Left ventricle myocardium superior (tissue), 1 donor: ENCODE results near the gene PIGN. TPM values are rescaled to one million over a fixed set of nuclear protein-coding genes. Genes with fewer than 3 reads are reported as not detected.
"Not testable (repeated sequence)": the region's sequence is repeated elsewhere in the genome, so short reads cannot be mapped to it uniquely, and the experiment has no call there.

Experiments
- ATAC-seq: fragments of 200-7000 bp; cut with Tn5 transposase; one replicate; pipeline ENCODE4 v1.9.1; 2020; ENCODE audit warnings: mild to moderate bottlenecking, moderate library complexity
- DNase-seq: peaks from one replicate; pipeline ENCODE4 v3.0.0-alpha.2; 2020
- intact Hi-C: fragments of 100-400 bp; cut with micrococcal nuclease; formaldehyde crosslinking; loops from one replicate; pipeline ENCODE4 v1.11.0; 2022
- total RNA-seq: library from RNA; stranded (reverse); fragmentation: NEBNext Ultra II Directional; extraction: Animal tissue kit (Norgen Biotek cat#: 25700); gene quantifications from one replicate; pipeline ENCODE4 v1.2.1, GENCODE V29; 2021
- donor health status: DM: no; HTN: yes; CAD: no; lungs with severe emphysema.

Gene PIGN
- total RNA-seq, 1 donor from 2014 or later: 18.2 TPM

DNA sequence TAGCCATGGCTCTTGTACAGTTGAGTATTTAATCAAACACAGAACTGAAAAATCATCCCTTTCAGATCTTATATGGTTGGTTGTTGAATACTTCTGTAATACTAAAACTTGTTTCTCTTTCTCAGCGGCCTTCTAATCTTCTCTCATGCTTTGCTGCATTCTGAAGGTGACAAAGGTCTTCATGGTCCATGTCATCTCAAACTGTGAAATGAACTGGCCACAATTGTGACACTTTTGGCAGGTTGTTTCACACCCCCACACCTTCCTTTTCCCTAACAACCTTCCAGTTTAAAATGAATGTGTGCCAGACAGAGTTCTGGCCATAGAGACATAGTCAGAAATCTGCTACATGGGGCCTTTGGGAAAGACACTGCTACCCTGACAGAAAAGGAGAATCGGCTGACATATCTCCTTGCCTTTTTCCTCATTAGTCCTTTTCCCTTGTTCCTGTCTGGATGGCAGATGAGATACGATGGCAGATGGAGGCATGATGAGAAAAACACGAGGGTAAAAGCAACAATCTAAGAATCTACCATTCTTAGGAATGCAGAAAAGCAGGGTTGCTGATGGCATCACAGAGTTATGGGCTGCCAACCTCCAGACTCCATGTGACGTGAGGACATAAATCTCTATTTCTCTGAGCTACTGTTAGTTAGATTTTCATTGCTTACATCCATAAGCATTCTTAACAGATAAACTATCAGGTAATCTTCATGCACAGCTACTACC lies 106.5 kb downstream of the PIGN start:
- ATAC-seq (no peak), DNase-seq (no peak)
- intact Hi-C loops: no loop called here

DNA sequence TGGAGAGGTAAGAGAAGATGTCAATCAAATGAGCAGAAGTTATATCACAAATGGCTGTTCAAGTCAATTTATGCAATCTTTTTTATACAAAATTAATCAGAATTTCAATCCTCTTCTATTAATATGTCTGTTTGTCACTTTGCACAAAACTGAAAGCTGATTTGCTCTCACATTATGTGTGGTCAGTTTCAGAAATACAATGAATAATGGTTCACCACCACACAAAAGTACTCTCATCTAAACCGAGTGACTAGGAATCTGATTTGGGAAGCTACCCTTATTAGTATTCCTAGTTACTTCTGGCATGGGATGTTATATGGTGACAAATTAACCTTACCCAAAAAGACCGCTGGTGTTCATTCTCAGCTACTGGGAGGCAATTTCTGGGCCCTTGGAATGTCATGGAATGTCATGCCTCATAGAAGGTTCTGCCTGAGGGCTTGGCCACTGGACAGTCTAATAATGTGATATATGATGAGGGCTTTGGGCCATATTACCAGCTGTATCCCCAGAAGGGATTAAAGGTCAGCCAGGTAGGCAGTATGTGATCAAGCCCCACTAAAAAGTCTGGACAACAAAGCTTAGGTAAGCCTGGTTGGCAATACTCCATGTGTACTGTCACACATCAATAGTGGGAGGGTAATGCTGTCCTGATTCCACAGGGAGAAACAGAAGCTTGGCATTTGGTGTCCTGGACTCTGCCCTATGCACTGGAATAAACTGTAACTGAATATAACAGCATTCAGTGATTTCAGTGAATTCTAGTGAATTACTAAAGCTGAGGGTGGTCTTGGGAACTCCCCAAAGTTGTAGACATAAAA lies 113.2 kb downstream of the PIGN start:
- ATAC-seq (no peak), DNase-seq (no peak)
- intact Hi-C loops: no loop called here

DNA sequence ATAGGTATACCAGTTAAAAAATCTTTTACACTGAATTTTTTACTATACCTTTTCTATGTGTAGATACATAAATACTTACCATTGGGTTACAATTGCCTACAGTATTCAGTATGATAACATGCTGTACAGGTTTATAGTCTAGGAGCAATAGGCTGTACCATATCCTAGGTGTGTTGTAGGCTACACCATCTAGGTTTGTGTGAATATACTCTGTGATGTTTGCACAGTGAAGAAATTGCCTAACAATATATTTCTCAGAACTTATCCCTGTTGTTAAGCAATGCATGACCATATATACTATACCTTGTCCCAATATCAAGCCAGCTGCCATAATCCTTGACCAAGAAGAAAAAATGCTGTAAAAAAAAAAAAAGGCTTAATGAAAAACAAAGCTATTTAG lies 114.5 kb downstream of the PIGN start:
- ATAC-seq (no peak), DNase-seq (no peak)
- intact Hi-C loops: no loop called here

DNA sequence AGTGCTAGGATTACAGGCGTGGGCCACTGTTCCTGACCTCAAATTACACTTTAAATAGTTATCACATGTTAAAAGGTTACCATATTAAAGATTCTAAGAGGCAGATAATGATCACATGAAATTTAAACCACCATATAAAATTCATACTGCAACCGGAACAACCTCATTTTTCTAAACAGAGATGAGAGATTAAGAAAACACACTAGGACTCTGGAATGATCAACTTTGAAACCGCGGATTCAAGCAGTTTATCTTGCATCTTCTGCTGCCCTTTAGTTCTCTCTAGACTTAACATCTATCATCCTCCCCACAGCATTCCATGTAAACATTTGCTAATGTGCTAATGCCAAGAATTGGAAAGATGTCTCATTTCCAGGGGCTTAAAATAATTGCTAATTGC lies 115.8 kb downstream of the PIGN start:
- DNase-seq (no peak), ATAC-seq (no peak)
- intact Hi-C loops: no loop called here

DNA sequence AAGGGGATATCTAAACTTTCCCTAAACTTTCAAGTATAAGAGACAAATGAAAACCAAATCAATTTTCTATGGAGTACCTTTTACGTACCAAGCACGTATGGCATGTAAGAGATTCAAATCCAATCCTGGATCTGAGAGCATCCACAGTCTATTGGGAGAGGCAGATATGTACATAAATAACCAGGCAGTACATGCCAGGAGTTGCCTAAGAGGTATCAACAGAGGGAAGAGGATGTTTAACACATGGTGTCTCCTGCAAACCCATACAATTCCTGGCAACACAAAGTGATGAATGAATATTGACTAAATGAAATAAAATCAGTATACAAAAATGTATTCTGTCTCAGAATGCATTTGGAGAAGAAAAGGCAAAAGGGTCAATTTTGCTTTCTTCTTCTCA lies 116.6 kb downstream of the PIGN start:
- intact Hi-C loops: no loop called here
- ATAC-seq (no peak), DNase-seq (no peak)

DNA sequence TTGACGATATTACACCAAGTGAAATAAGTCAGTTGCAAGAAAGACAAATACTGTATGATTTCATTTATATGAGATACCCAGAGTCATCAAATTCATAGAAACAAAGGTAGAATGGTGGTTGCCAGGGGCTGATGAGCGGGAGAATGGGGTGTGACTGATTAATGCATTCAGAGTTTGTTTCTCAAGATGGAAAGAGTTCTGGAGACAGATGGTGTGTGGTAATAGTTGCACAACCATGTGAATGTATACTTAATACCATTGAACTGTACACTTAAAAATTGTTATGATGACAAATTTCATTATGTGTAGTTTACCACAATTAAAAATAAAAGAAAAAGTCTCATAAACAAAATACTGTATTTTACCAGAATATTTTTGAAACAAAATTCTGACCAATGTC lies 117.3 kb downstream of the PIGN start:
- DNase-seq: no peak
- intact Hi-C loops: no loop called here
- no peak for ATAC-seq

DNA sequence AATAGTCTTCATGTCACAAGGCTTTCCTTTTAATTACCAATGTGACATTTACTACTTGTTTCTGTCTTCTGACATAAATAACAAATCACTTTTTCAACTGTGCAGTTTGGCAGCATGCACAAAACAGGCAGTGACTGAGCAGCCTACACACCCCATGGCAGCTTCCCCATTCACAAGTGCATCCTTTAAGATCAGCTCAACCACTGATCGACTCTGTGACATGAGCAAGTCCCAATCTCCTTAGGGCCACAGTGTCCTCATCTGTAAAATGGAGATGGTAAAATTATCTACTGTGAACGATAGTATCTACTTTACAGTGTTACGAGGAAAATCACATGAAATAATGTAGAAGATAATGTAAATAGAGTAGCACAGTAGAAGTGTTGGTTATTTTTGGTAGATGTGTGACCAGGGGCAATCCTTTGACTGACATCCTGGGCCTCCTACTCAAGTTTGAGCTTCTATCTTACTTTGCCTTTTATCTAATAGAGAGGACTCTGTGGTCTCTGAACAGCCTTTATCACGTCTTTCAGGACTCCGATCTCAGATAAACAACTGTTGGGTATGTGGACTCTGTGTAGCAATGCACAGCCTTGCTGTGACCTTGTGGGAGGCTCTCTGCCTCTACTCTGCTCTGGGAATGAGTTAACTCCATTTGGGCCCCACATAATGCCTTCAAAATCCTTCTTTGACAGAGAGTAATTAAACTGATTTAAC lies 120.6 kb downstream of the PIGN start:
- ATAC-seq: no peak
- intact Hi-C loops: no loop called here
- DNase-seq: no peak

DNA sequence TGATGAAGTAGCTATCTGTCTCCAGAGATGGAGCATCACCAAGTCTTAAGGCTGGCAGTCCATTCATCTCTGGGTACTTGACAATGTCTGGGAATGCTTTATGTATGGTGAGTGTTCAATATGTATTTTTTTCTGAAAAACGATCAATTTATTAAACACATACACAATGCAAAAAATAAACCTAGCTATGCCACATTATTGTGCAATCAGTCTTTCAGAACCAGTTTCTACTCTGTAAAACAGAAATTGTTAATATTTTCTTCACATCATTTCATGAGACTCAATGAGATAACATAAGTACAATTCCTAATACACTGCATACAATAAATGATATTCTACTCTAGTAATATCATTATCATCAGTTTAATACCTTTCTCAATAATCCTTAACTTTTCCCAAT lies 122.5 kb downstream of the PIGN start:
- intact Hi-C loops: no loop called here
- ATAC-seq (no peak), DNase-seq (no peak)

DNA sequence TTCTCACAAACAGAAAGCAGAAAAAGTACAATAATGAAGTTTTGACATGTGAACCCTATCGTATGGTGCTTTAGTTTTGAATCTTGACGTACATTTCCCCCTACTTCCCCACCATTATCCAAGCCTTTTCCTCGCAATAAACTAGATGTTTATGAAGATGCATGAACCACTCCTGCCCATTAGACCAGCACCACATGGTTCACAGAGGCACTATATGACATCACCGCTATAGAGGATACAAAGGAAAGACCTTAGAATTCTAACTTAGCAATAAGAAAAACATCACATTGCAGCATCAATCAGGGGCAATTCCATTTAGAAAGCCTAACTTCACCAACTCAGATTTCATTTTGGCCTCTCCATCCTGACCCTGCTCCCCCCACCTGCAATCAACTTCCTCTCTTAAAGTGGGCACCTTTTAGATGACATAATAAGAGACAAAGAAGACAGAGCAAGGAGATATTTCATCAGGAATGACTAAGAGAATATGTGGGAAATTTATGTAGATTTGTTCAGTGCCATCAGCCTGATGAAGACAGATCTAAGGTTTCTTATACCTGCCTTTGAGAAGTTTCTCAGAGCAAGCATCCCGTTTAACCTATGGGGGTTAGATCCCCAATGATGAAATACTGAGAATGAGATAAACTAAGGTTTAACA lies 124.9 kb downstream of the PIGN start:
- intact Hi-C loops: no loop called here
- no peak for DNase-seq
- ATAC-seq: no peak

DNA sequence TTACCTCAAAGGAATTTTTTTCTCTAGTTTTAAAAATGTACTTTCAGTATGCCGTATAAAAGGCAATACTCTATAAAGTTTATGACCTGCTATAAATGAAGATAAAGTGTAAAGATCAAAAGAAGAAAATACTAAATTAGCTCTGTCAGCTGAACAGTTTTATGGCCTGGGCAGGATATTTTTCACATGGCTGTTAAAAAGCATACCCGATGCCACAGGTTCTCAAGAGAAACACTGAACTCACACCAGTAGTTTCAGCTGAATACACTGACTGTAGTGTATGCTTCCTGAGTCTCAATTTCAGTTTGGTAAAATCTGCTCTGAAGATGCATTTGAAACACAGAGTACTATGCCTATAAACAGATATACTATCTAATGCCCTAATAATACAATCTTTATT lies 126.0 kb downstream of the PIGN start:
- intact Hi-C loops: no loop called here
- ATAC-seq (no peak), DNase-seq (no peak)

DNA sequence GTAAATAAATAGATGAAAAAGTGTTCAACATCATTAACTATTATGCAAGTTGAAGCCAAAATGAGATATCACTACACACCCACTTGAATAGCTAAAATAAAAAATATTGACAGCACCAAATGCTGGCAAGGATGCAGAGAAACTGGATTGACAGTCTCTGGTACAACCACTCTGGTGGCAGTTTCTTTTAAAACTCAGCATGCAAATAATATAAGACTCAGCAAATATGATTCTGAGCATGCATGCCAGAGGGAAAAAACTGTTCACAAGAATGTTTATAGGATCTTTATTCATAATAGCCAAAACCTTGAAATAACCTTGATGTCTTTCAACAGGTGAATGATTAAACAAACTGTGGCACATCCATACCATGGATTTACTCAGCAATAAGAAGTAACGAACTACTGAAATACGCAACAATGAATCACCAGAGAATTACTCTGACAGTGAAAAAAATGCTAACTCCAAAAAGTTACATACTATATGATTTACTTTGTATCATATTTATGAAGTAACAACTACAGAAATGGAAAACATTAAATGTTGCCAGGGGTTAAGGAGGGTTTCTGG lies 131.8 kb downstream of the PIGN start:
- DNase-seq (no peak), ATAC-seq (no peak)
- intact Hi-C loops: no loop called here

DNA sequence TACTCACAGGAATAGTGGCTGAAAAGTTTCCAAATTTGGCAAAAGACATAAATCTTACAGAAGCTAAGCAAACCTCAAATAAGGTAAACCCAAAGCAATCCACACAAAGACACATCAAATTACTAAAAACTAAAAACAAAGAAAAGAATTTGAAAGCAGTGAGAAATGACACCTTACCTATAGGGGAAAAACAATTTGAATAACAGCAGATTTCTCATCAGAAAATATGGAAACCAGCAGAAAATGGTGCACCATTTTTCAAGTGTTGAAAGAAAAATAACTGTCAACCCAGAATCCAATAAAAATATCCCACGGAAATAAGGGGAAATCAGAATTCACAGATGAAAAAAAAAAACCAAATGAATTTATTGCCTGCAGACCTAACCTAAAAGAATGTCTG lies 138.6 kb downstream of the PIGN start:
- DNase-seq (no peak), ATAC-seq (no peak)
- intact Hi-C loops: no loop called here

DNA sequence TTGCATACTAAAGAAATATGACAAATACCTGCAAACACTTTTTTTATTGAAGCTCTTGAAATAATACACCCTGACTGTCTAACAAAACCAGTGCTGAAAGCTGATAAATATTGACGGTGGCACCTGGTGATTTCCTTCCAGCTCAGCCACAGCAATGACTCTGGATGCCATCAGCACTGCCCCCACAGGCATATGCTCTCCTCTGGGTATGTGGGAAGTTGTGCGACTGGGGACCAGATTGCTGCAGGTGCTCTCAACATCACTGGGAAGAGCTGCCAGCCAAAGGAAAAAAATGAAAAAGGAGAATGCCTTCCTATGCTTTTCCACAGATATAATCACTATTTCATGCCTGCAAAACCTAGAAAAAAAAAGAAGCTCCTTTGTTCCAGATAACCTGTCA lies 141.5 kb downstream of the PIGN start:
- no peak for DNase-seq
- ATAC-seq: no peak
- intact Hi-C loops: no loop called here

DNA sequence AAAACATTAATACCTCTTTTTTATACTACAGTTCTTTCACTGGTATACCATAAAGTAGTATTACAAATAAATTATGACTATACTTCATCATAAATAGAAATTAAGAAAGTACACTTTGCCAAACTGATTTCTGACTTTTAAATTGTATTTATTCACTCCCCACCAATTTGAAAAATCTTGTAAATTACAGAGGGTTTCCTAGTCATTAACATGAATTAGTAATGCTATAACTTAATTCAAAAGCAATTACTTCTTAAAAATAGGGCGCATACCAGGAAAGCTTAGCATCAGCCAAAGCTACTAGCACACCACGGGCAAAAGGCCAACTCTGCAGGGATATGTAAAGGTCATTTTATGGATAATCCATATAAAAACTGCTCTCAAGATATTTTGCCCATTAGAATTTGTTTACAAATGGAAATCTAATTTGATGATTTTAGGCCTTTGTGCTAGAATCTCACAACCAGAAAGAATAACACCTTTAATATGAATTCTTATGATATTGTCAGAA lies 142.3 kb downstream of the PIGN start:
- intact Hi-C loops: no loop called here

DNA sequence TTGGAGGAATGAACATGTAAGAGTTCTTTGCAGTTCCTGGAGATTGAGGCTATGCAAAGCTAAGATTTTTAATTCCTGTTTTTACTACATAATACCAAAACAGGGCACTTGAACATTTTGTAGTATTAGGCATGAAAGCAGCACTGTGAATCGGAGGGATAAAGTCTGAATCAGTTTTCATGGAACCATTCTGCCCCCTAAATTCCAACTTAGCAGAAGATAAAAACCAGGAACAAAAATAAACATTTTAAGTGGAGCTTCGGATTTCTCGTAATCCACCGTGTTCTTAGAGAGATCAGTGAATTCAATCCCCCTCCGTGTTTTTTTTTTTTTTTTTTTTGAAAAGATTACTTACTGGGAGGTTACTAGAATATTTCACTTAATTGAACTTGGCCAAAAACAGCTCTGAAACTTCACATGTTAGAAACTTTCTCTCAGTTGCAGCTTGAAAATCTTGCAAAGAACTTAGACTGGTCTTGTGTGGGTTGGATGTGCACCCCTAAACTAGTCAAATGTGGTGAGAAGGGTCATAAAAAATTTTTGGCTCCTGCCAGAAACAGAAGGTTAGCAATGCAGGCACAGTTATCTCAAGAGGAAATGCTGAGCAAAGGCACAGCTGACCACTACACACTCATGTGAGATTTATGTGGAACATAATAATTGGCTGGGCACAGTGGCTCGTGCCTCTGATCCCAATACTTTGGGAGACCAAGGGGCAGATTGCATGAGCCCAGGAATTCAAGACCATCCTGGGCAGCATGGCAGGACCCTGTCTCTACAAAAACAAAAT lies 148.7 kb downstream of the PIGN start:
- intact Hi-C loops: no loop called here
- ATAC-seq: peak; percentile 72
- no peak for DNase-seq

More for the DNA sequence above, 142.3 kb downstream of the PIGN start:
- DNase-seq: no peak
- ATAC-seq: no peak

DNA sequence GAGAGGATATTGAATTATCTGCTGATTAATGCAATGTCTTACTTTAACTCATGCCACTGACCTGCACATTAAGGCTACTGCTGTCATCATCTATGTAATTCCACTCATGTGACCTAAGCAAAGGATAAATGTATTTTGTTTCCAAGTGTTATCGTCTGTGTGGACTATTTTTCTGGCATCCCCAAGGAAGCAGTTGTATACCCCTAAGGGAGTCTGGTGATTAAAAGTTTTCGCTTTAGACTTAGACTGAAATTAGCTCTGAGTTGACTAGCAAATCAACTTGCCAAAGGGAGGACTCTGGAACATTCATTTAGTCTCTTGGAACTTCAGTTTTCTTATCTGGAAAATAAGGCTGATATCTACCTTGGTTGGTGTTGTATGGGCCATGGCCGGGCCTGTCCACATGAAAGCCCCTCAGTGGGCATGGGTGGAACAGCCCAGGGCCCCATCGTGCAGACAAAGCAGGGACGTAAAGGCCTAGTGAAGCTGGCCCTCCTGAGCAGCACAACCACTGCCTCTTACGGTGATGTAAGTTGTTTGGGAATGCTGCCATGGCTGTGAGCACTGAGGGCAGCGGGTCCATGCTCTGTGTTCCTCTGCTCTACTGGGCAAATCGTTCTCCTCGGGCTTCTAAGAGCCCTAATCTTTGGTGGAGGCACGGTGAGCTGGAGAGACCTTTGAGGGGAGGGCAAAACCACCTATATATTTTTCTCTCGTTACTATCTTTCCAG lies 149.7 kb downstream of the PIGN start:
- DNase-seq (peak; percentile 34), ATAC-seq (peak; percentile 83)
- intact Hi-C loops: no loop called here

DNA sequence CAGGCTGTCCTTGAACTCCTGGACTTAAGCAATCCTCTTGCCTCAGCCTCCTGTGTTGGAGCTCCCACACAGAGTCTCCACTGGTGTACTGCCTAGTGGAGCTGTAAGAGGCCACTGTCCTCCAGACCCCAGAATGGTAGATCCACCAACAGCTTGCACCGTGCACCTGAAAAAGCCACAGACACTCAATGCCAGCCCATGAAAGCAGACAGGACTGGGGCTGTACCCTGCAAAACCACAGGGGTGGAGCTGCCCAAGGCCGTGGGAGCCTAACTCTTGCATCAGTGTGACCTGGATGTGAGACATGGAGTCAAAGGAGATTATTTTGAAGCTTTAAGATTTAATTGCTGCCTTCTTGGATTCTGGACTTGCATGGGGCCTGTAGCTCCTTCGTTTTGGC lies 152.6 kb downstream of the PIGN start:
- ATAC-seq, DNase-seq, intact Hi-C loops: not testable (repeated sequence)

DNA sequence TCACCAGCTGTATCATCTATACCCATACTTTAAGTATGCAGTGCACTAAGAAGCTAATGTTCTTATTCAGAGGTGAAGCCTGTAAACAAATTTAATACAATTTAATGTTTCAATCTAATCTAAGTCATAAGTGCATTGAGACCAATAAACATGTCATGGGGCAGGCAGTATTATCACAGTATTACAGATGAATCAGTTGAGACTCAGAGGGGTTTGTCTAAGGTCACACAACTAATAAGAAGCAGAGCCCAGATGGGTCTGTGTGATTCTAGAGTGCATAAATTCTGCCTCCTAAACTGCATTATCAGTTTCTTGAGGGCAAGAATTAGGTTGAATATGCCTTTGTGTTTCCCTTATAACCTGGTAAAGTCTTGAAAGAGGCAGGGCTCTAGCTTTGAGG lies 153.1 kb downstream of the PIGN start:
- no peak for ATAC-seq
- intact Hi-C loops: no loop called here
- no peak for DNase-seq
